Measurements from ENCODE around the gene PCDHGA8. TPM values are rescaled to one million over a fixed set of nuclear protein-coding genes. Genes with fewer than 3 reads are reported as not detected.
"Not testable (repeated sequence)": the region's sequence is repeated elsewhere in the genome, so short reads cannot be mapped to it uniquely, and the experiment has no call there.

The PCDHGA8 gene
- total RNA-seq, 4 donors from 2014 or later = 1.1 to 5.1 (median 2.1) TPM

DNA sequence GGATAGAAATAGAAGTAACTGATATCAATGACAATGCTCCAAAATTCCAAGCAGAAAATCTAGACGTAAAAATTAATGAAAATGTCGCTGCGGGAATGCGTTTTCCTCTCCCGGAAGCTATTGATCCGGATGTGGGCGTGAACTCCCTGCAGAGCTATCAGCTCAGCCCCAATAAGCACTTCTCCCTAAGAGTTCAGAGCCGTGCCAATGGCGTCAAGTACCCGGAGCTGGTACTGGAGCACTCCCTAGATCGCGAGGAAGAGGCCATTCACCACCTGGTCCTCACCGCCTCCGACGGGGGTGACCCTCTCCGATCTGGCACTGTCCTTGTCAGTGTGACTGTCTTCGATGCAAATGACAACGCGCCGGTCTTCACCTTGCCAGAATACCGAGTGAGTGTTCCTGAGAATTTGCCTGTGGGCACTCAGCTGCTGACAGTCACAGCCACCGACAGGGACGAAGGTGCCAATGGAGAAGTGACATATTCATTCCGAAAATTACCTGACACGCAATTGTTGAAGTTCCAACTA is 21.2 kb downstream of the PCDHGA8 start:
- H3K27ac ChIP-seq = no peak overlapping the region
- DNase-seq (ENCODE audit: low spot score in 2 of 2) = no peak
- peaks cover 3% of the 10 kb centered on the region for H3K27me3 ChIP-seq
- no peaks in the 10 kb centered on the region for H3K4me1 ChIP-seq
- H3K4me3 ChIP-seq = peak overlapping the region; percentile 36
- 16% methylated on average over 20 of the region's 25 CpGs for WGBS
- peaks cover 57% of the 10 kb centered on the region for H3K9me3 ChIP-seq
- TF ChIP-seq, protein P1, sequence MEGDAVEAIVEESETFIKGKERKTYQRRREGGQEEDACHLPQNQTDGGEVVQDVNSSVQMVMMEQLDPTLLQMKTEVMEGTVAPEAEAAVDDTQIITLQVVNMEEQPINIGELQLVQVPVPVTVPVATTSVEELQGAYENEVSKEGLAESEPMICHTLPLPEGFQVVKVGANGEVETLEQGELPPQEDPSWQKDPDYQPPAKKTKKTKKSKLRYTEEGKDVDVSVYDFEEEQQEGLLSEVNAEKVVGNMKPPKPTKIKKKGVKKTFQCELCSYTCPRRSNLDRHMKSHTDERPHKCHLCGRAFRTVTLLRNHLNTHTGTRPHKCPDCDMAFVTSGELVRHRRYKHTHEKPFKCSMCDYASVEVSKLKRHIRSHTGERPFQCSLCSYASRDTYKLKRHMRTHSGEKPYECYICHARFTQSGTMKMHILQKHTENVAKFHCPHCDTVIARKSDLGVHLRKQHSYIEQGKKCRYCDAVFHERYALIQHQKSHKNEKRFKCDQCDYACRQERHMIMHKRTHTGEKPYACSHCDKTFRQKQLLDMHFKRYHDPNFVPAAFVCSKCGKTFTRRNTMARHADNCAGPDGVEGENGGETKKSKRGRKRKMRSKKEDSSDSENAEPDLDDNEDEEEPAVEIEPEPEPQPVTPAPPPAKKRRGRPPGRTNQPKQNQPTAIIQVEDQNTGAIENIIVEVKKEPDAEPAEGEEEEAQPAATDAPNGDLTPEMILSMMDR (IDR thresholded peaks at IDR 0.05) = no peak
- TF ChIP-seq POLR2A (IDR thresholded peaks at IDR 0.05) (no peak), EP300 (IDR thresholded peaks at IDR 0.05) (no peak), POLR2AphosphoS5 (IDR thresholded peaks at IDR 0.05) (no peak)
- H3K36me3 ChIP-seq = no peaks in the 10 kb centered on the region

DNA sequence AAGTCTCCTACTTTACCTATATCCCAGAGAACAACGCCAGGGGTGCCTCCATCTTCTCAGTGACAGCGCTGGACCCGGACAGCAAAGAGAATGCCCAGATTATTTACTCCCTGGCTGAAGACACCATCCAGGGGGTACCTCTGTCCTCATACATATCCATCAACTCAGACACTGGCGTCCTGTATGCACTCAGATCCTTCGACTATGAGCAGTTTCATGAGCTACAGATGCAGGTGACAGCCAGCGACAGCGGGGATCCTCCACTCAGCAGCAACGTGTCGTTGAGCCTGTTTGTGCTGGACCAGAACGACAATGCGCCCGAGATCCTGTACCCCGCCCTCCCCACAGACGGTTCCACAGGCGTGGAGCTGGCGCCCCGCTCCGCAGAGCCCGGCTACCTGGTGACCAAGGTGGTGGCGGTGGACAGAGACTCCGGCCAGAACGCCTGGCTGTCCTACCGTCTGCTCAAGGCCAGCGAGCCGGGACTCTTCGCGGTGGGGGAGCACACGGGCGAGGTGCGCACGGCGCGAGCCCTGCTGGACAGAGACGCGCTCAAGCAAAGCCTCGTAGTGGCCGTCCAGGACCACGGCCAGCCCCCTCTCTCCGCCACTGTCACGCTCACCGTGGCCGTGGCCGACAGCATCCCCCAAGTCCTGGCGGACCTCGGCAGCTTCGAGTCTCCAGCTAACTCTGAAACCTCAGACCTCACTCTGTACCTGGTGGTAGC is 22.3 kb downstream of the PCDHGA8 start:
- not testable (repeated sequence) for H3K36me3 ChIP-seq; H3K27me3 ChIP-seq; DNase-seq (ENCODE audit: low spot score in 2 of 2); H3K4me1 ChIP-seq; H3K4me3 ChIP-seq; H3K27ac ChIP-seq
- H3K9me3 ChIP-seq = peaks cover 62% of the 10 kb centered on the region
- WGBS = 26% methylated on average over 23 of the region's 46 CpGs

DNA sequence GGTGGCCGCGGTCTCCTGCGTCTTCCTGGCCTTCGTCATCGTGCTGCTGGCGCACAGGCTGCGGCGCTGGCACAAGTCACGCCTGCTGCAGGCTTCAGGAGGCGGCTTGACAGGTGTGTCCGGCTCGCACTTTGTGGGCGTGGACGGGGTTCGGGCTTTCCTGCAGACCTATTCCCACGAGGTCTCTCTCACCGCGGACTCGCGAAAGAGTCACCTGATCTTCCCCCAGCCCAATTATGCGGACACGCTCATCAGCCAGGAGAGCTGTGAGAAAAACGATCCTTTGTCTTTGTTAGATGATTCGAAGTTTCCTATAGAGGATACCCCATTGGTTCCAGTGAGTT is 22.8 kb downstream of the PCDHGA8 start:
- H3K4me3 ChIP-seq; DNase-seq (ENCODE audit: low spot score in 2 of 2); H3K27ac ChIP-seq; H3K4me1 ChIP-seq; H3K36me3 ChIP-seq; H3K27me3 ChIP-seq: not testable (repeated sequence)
- peaks cover 62% of the 10 kb centered on the region for H3K9me3 ChIP-seq
- 27% methylated on average over 23 of the region's 24 CpGs for WGBS

DNA sequence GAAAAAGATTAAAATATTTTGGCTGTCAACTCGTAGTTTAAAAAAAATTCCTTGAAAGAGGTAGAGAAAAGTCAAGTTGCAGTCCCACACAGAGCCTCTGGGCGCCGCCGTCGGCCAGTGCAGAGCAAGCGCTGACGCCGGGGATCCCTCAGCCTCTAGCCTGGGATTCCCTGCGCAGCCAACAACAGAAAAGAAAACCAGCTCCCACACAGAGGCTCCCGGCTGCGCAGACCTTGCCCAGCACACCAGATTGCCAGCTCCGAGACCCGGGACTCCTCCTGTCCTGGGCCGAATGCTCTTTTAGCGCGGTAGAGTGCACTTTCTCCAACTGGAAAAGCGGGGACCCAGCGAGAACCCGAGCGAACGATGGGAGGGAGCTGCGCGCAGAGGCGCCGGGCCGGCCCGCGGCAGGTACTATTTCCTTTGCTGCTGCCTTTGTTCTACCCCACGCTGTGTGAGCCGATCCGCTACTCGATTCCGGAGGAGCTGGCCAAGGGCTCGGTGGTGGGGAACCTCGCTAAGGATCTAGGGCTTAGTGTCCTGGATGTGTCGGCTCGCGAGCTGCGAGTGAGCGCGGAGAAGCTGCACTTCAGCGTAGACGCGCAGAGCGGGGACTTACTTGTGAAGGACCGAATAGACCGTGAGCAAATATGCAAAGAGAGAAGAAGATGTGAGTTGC is 25.2 kb downstream of the PCDHGA8 start, which contains the start of gene PCDHGB7:
Gene PCDHGB7 (plus strand): TSS at position 184 of the 679 bp plus-strand sequence. CDS start 183 bp downstream, at position 367.
- Histone ChIP-seq H3K4me3 (peak within 1 kb of the TSS; percentile 46), H3K9me3 (peaks cover 70% of the 10 kb centered on the region)
- H3K27me3 ChIP-seq; DNase-seq (ENCODE audit: low spot score in 2 of 2); H3K27ac ChIP-seq; H3K4me1 ChIP-seq; H3K36me3 ChIP-seq: not testable (repeated sequence)
- 18% methylated on average over 31 of the region's 47 CpGs for WGBS
- TF ChIP-seq, protein P1 (IDR thresholded peaks at IDR 0.05) = peak; percentile 15 to 63

DNA sequence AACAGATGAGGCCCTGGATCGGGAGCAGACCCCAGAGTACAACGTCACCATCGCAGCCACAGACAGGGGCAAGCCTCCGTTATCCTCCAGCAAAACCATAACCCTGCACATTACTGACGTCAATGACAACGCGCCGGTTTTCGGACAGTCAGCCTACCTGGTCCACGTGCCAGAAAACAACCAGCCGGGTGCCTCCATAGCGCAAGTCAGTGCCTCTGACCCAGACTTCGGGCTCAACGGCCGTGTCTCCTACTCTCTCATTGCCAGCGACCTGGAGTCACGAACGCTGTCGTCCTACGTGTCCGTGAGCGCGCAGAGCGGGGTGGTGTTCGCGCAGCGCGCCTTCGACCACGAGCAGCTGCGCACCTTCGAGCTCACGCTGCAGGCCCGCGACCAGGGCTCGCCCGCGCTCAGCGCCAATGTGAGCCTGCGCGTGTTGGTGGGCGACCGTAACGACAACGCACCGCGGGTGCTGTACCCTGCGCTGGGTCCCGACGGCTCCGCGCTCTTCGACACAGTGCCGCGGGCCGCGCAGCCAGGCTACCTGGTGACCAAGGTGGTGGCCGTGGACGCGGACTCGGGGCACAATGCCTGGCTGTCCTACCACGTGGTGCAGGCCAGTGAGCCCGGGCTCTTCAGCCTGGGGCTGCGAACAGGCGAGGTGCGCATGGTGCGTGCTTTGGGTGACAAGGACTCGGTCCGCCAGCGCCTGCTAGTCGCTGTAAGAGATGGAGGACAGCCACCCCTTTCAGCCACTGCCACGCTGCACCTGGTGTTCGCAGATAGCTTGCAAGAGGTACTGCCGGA is 26.8 kb downstream of the PCDHGA8 start:
- DNase-seq (ENCODE audit: low spot score in 2 of 2) = no peak
- no peaks in the 10 kb centered on the region for H3K36me3 ChIP-seq
- H3K4me1 ChIP-seq = no peaks in the 10 kb centered on the region
- no peak for TF ChIP-seq POLR2AphosphoS5 (IDR thresholded peaks at IDR 0.05)
- TF ChIP-seq POLR2A (IDR thresholded peaks at IDR 0.05) = no peak
- TF ChIP-seq, protein P1 (IDR thresholded peaks at IDR 0.05) = no peak
- no peak for TF ChIP-seq EP300 (IDR thresholded peaks at IDR 0.05)
- H3K4me3 ChIP-seq = no peak overlapping the region
- WGBS = 32% methylated on average over 15 of the region's 74 CpGs
- peaks cover 70% of the 10 kb centered on the region for H3K9me3 ChIP-seq
- no peak overlapping the region for H3K27ac ChIP-seq
- no peaks in the 10 kb centered on the region for H3K27me3 ChIP-seq

All from suprapubic skin (tissue), 4 donors.